Lower leg skin (tissue), 3 donors: ENCODE results near the gene CXCL8.

Experiments
- CTCF ChIP-seq, 3 donors: fragments of 450-650 bp; IDR thresholded peaks; one replicate each; pipeline ENCODE4 v1.5.1; 2016; ENCODE audit warnings: antibody characterized with exemption in 3 of 3, mild to moderate bottlenecking in 3 of 3, moderate library complexity in 2 of 3
- POLR2A ChIP-seq, 2 donors: fragments of 450-650 bp; IDR thresholded peaks; one replicate each; pipeline ENCODE4 v1.6.1; 2016 to 2017; ENCODE audit warnings: antibody characterized with exemption in 2 of 2, mild to moderate bottlenecking in 1 of 2, moderate library complexity in 1 of 2

- no peak for TF ChIP-seq CTCF (IDR thresholded peaks at IDR 0.05)
- no peak for TF ChIP-seq POLR2A (IDR thresholded peaks at IDR 0.05)
Measured at GRCh38 chr4:73735231-73735630, 5.1 kb upstream of the CXCL8 start.
